Panc1 (cell line): ENCODE results near the gene LRRC1. TPM values are rescaled to one million over a fixed set of nuclear protein-coding genes. Genes with fewer than 3 reads are reported as not detected.

Experiments
- ATAC-seq: fragments of 200-7000 bp; cut with Tn5 transposase; 2 replicates; pipeline ENCODE4 v1.9.1; 2020; ENCODE audit warnings: mild to moderate bottlenecking, moderate library complexity
- BruUV-seq: library from RNA; stranded (reverse); fragments of 400-500 nt; replicated peaks from 2 replicates; lab custom pipeline; 2021; lab: Mats Ljungman, UMichigan
- CTCF ChIA-PET: fragments of 300-600 bp; sonication (Branson Sonifier 250); formaldehyde crosslinking; loops from one replicate; lab custom pipeline; 2022; ENCODE audit warnings: antibody characterized with exemption; lab: Charles Lee
- POLR2A ChIA-PET: fragments of 300-600 bp; sonication (Branson Sonifier 250); formaldehyde crosslinking; loops from one replicate; lab custom pipeline; 2022; ENCODE audit warnings: antibody characterized with exemption; lab: Charles Lee
- DNase-seq: peaks from one replicate; pipeline ENCODE4 v3.0.0-alpha.2; 2010; ENCODE audit warnings: low read depth, low spot score
- H3K27ac ChIP-seq: 2 replicates; pipeline ENCODE4 v1.5.1; 2011; ENCODE audit warnings: mild to moderate bottlenecking, low read length, inconsistent platforms
- H3K27me3 ChIP-seq: fragments of 200-500 bp; sonication (Bioruptor generic); 2 replicates; pipeline ENCODE4 v1.6.0; 2014; ENCODE audit warnings: low read length, inconsistent platforms; ENCODE audit not compliant: control insufficient read depth, insufficient read depth
- H3K36me3 ChIP-seq: fragments of 200-500 bp; sonication (Bioruptor generic); 2 replicates; pipeline ENCODE4 v1.5.1; 2014; ENCODE audit warnings: inconsistent platforms, mild to moderate bottlenecking, low read length, moderate library complexity; ENCODE audit not compliant: control insufficient read depth, insufficient read depth
- H3K4me1 ChIP-seq: 2 replicates; pipeline ENCODE4 v1.5.1; 2011; ENCODE audit warnings: inconsistent platforms, mild to moderate bottlenecking, low read length, moderate library complexity; ENCODE audit not compliant: control insufficient read depth, insufficient read depth
- H3K4me3 ChIP-seq, 2 experiments: 2 replicates each; pipeline ENCODE4 v1.5.1; 2011 to 2012; ENCODE audit warnings: low read depth in 2 of 2, low read length in 2 of 2, mild to moderate bottlenecking in 2 of 2, inconsistent platforms in 1 of 2, moderate library complexity in 1 of 2
- H3K9me3 ChIP-seq: fragments of 200-500 bp; sonication (Bioruptor generic); 2 replicates; pipeline ENCODE4 v1.5.1; 2014; ENCODE audit warnings: low read depth, mild to moderate bottlenecking, inconsistent platforms, low read length, moderate library complexity; ENCODE audit not compliant: control insufficient read depth, insufficient read depth
- POLR2AphosphoS5 ChIP-seq: IDR thresholded peaks from 2 replicates; pipeline ENCODE4 v1.6.1; 2012; ENCODE audit warnings: mild to moderate bottlenecking, low read depth, low read length, moderate library complexity
- SIN3A ChIP-seq: IDR thresholded peaks from 2 replicates; pipeline ENCODE4 v1.6.1; 2012; ENCODE audit warnings: low read depth, mild to moderate bottlenecking, low read length, moderate library complexity, borderline replicate concordance; ENCODE audit not compliant: insufficient read depth
- TCF7L2 ChIP-seq: IDR thresholded peaks from 2 replicates; pipeline ENCODE4 v1.6.1; 2011; ENCODE audit warnings: mild to moderate bottlenecking, low read depth, low read length, inconsistent platforms
- in situ Hi-C: cut with HindIII; loops from 2 replicates; pipeline ENCODE4 v1.10.0; 2016; ENCODE audit warnings: low sequenced_read_pairs, low pct_unique_long_range_greater_than_20kb
- intact Hi-C: fragments of 100-400 bp; cut with micrococcal nuclease; formaldehyde crosslinking; loops from one replicate; pipeline ENCODE4 v1.10.0; 2022; ENCODE audit not compliant: unreplicated experiment
- total RNA-seq: library from RNA; stranded (reverse); gene quantifications from one replicate; pipeline ENCODE4 v1.2.1, GENCODE V29; 2021; ENCODE audit not compliant: unreplicated experiment
- TF ChIP-seq, protein P1 (sequence below): fragments of 450-650 bp; IDR thresholded peaks from 2 replicates; pipeline ENCODE4 v1.5.1; 2017; ENCODE audit warnings: mild to moderate bottlenecking
- TF ChIP-seq, protein P2 (sequence below), 2 experiments: IDR thresholded peaks; 2 replicates each; pipeline ENCODE4 v1.6.1; 2011 to 2012; ENCODE audit warnings: low read depth in 2 of 2, control low read depth in 1 of 2, low read length in 1 of 2, mild to moderate bottlenecking in 1 of 2, moderate library complexity in 1 of 2; ENCODE audit not compliant: insufficient read depth in 1 of 2

Gene LRRC1
- total RNA-seq, 1 experiment from 2014 or later, result 13.8 TPM

DNA sequence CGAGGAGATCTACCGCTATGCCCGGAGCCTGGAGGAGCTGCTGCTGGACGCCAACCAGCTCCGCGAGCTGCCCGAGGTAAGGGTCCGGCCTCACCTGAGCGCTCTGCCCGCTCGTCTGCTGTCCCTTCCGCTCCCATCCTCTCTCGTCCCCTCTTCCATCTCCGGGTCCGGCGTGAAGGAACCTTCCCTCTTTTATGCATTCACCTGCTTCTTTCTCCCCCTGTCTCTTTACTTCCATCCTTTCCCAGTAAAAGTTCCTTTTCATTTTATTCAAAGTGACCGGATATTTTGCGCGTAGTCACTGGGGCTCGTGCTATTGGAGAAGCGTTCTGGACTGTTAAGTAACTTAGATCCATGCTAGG is 516 bp downstream of the LRRC1 start:
- peaks cover under 1% of the 10 kb centered on the region; the same call in 1 of the 2 replicates for H3K9me3 ChIP-seq
- ChIA-PET POLR2A (interaction anchor here (0.9 to 1.3 kb wide), 2 partner anchors 21 to 161 kb away, joined by 3 to 5 read pairs; no protein-coding TSS in a partner anchor), CTCF (interaction anchor here (0.6 to 2.3 kb wide), 5 partner anchors 25 to 191 kb away, joined by 3 to 26 read pairs (median 4); no protein-coding TSS in a partner anchor)
- no peaks in the 10 kb centered on the region for H3K27me3 ChIP-seq
- BruUV-seq, result no TSS peak
- TF ChIP-seq SIN3A (no peak), TCF7L2 (no peak), POLR2AphosphoS5 (no peak)
- TF ChIP-seq, protein P1, sequence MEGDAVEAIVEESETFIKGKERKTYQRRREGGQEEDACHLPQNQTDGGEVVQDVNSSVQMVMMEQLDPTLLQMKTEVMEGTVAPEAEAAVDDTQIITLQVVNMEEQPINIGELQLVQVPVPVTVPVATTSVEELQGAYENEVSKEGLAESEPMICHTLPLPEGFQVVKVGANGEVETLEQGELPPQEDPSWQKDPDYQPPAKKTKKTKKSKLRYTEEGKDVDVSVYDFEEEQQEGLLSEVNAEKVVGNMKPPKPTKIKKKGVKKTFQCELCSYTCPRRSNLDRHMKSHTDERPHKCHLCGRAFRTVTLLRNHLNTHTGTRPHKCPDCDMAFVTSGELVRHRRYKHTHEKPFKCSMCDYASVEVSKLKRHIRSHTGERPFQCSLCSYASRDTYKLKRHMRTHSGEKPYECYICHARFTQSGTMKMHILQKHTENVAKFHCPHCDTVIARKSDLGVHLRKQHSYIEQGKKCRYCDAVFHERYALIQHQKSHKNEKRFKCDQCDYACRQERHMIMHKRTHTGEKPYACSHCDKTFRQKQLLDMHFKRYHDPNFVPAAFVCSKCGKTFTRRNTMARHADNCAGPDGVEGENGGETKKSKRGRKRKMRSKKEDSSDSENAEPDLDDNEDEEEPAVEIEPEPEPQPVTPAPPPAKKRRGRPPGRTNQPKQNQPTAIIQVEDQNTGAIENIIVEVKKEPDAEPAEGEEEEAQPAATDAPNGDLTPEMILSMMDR, result no peak
- TF ChIP-seq, protein P2, sequence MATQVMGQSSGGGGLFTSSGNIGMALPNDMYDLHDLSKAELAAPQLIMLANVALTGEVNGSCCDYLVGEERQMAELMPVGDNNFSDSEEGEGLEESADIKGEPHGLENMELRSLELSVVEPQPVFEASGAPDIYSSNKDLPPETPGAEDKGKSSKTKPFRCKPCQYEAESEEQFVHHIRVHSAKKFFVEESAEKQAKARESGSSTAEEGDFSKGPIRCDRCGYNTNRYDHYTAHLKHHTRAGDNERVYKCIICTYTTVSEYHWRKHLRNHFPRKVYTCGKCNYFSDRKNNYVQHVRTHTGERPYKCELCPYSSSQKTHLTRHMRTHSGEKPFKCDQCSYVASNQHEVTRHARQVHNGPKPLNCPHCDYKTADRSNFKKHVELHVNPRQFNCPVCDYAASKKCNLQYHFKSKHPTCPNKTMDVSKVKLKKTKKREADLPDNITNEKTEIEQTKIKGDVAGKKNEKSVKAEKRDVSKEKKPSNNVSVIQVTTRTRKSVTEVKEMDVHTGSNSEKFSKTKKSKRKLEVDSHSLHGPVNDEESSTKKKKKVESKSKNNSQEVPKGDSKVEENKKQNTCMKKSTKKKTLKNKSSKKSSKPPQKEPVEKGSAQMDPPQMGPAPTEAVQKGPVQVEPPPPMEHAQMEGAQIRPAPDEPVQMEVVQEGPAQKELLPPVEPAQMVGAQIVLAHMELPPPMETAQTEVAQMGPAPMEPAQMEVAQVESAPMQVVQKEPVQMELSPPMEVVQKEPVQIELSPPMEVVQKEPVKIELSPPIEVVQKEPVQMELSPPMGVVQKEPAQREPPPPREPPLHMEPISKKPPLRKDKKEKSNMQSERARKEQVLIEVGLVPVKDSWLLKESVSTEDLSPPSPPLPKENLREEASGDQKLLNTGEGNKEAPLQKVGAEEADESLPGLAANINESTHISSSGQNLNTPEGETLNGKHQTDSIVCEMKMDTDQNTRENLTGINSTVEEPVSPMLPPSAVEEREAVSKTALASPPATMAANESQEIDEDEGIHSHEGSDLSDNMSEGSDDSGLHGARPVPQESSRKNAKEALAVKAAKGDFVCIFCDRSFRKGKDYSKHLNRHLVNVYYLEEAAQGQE (IDR thresholded peaks at IDR 0.05; ENCODE audit: insufficient read depth in 1 of 2, low read depth in 2 of 2, low read length in 1 of 2), result no peak
- intact Hi-C loops (no loop called here), in situ Hi-C loops (no loop called here)
- H3K4me1 ChIP-seq, result peaks cover 19% of the 10 kb centered on the region
- ATAC-seq, result peak; percentile 54
- H3K36me3 ChIP-seq, result no peaks in the 10 kb centered on the region; the same call in 1 of the 2 replicates
- peak overlapping the region; percentile 72 to 88 for H3K4me3 ChIP-seq
- peak overlapping the region; percentile 64 for H3K27ac ChIP-seq
- no peak for DNase-seq

DNA sequence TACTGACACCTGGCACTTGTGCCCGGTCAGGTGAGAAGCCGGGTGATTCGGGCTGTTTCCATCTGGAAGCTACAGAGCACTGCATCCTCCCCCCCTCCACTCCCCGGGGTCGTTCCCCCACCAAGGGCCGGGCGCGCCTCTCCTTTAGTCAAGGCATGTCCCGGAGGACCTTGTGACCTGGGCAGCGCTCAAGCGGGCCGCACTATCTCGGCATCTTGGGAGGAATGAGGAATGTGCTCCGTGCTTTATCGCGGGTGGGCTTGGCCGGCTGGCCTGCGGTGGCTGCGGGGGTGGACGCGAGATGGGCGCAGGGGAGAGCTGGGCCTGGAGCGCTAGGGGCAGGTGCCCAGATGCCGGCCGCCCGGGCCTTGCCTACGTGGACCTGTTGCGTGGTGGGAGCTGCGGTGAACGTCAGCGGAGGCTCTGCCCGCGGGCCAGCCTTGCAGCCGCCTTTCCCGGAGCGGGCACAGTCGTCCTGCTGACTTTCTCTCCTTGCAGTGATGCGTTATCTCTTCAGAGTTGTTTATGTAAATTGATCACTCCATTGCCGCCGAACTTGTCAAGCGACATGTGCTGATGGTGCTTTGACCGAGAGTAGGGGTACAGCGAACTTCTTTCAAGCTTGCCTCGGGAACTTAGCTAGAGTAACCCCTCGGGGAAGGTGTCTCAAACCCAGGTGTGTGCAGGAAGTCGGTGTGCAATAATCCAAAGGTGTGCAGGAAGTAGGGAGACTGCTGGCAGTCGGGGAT is 1.1 kb downstream of the LRRC1 start:
- no peak for DNase-seq
- Histone ChIP-seq H3K4me1 (peaks cover 19% of the 10 kb centered on the region), H3K27ac (peak overlapping the region; percentile 64), H3K36me3 (no peaks in the 10 kb centered on the region; the same call in 1 of the 2 replicates), H3K4me3 (peak overlapping the region; percentile 72 to 88), H3K9me3 (no peaks in the 10 kb centered on the region), H3K27me3 (no peaks in the 10 kb centered on the region)
- peak; percentile 13 for ATAC-seq
- CTCF ChIA-PET, result interaction anchor here (0.6 to 0.7 kb wide), 2 partner anchors 69 to 77 kb away, joined by 3 to 13 read pairs; no protein-coding TSS in a partner anchor
- POLR2A ChIA-PET, result interaction anchor here (0.7 kb wide), 1 partner anchor 1883 kb away, joined by 3 read pairs; no protein-coding TSS in a partner anchor
- in situ Hi-C loops, result no loop called here
- TF ChIP-seq, protein P1, result no peak
- no peak for TF ChIP-seq POLR2AphosphoS5
- no peak for TF ChIP-seq SIN3A
- TF ChIP-seq TCF7L2, result no peak
- TF ChIP-seq, protein P2 (IDR thresholded peaks at IDR 0.05; ENCODE audit: insufficient read depth in 1 of 2, low read depth in 2 of 2, low read length in 1 of 2), result no peak
- intact Hi-C loops, result no loop called here
- no TSS peak for BruUV-seq
